Uterus (tissue), 4 donors: ENCODE measurements around the gene JAZF1. TPM values are rescaled to one million over a fixed set of nuclear protein-coding genes. Genes with fewer than 3 reads are reported as not detected.

Experiments
- DNase-seq, 2 donors: peaks; one replicate each; pipeline ENCODE4 v3.0.0-alpha.2; 2019 to 2020
- H3K27ac ChIP-seq, 2 donors: fragments of 200-600 bp; sonication (generic); 1 replicate in 1 of 2; 2 replicates in 1 of 2; pipeline ENCODE4 v1.5.1; 2016 to 2018
- H3K27me3 ChIP-seq, 2 donors: fragments of 200-600 bp; sonication (generic); one replicate each; pipeline ENCODE4 v1.5.1; 2018 to 2019; ENCODE audit warnings: control low read depth in 1 of 2
- H3K36me3 ChIP-seq, 2 donors: fragments of 200-600 bp; sonication (generic); one replicate each; pipeline ENCODE4 v1.5.1; 2019; ENCODE audit warnings: control low read depth in 1 of 2
- H3K4me1 ChIP-seq, 2 donors: fragments of 200-600 bp; sonication (generic); one replicate each; pipeline ENCODE4 v1.5.1; 2018 to 2019; ENCODE audit warnings: control low read depth in 1 of 2
- H3K4me3 ChIP-seq, 2 donors: fragments of 200-600 bp; sonication (generic); 1 replicate in 1 of 2; 2 replicates in 1 of 2; pipeline ENCODE4 v1.5.1; 2018 to 2019; ENCODE audit warnings: mild to moderate bottlenecking in 1 of 2
- H3K9me3 ChIP-seq, 2 donors: fragments of 200-600 bp; sonication (generic); one replicate each; pipeline ENCODE4 v1.5.1; 2019; ENCODE audit warnings: control low read depth in 1 of 2
- CTCF ChIP-seq, 4 experiments: fragments of 200-600 bp in 2 of 4; fragments of 450-650 bp in 2 of 4; sonication (generic) in 2 of 4; IDR thresholded peaks; one replicate each; pipeline ENCODE4 v1.5.1; 2016 to 2019; ENCODE audit warnings: antibody characterized with exemption in 4 of 4, mild to moderate bottlenecking in 2 of 4, moderate library complexity in 1 of 4
- POLR2A ChIP-seq, 2 donors: fragments of 450-650 bp; IDR thresholded peaks; one replicate each; pipeline ENCODE4 v1.6.1; 2016; ENCODE audit warnings: antibody characterized with exemption in 2 of 2, mild to moderate bottlenecking in 1 of 2, moderate library complexity in 1 of 2
- intact Hi-C: fragments of 100-400 bp; cut with DNase I; formaldehyde crosslinking; loops from one replicate; pipeline ENCODE4 v1.15.1; 2023; ENCODE audit warnings: low total_unique reads
- total RNA-seq, 4 donors: library from RNA; depleted of rRNA in 3 of 4; stranded (reverse); fragments of >200 nt in 3 of 4; gene quantifications; one replicate each; pipeline versions ENCODE4 v1.1.0 to v1.2.4, GENCODE V29; 2014 to 2023
- donor health status: DM: yes; HTN: yes; CAD: no.

Gene JAZF1
- total RNA-seq, 4 donors from 2014 or later = 27.6 to 58.5 (median 34.4) TPM

- Histone ChIP-seq H3K4me3 (no peak overlapping the region), H3K4me1 (no peaks in the 10 kb centered on the region), H3K27ac (no peak overlapping the region), H3K27me3 (no peaks in the 10 kb centered on the region), H3K36me3 (no peaks in the 10 kb centered on the region), H3K9me3 (no peaks in the 10 kb centered on the region)
- DNase-seq = no peak
- TF ChIP-seq POLR2A (IDR thresholded peaks at IDR 0.05) = no peak
- TF ChIP-seq CTCF (IDR thresholded peaks at IDR 0.05) = no peak
- intact Hi-C loops = no loop called here
Observed at GRCh38 chr7:27905951-27906350, 274.6 kb downstream of the JAZF1 start.

GRCh38 chr7:27901028-27901760, 279.4 kb downstream of the JAZF1 start:
- DNase-seq = no peak
- Histone ChIP-seq H3K4me1 (no peaks in the 10 kb centered on the region), H3K36me3 (no peaks in the 10 kb centered on the region), H3K9me3 (no peaks in the 10 kb centered on the region), H3K27ac (peak overlapping the region in 1 of 2 donors; percentile 18), H3K27me3 (no peaks in the 10 kb centered on the region), H3K4me3 (no peak overlapping the region)
- TF ChIP-seq CTCF (IDR thresholded peaks at IDR 0.05) (no peak), POLR2A (IDR thresholded peaks at IDR 0.05) (no peak)
- intact Hi-C loops = no loop called here

- TF ChIP-seq POLR2A (IDR thresholded peaks at IDR 0.05) (no peak), CTCF (IDR thresholded peaks at IDR 0.05) (no peak)
- Histone ChIP-seq H3K27ac (no peak overlapping the region), H3K4me3 (no peak overlapping the region), H3K9me3 (no peaks in the 10 kb centered on the region), H3K4me1 (no peaks in the 10 kb centered on the region), H3K36me3 (no peaks in the 10 kb centered on the region), H3K27me3 (no peaks in the 10 kb centered on the region)
- no peak for DNase-seq
- intact Hi-C loops = no loop called here
Observed at GRCh38 chr7:27900006-27900405, 280.6 kb downstream of the JAZF1 start.

GRCh38 chr7:27899601-27900000, 281.0 kb downstream of the JAZF1 start:
- no peaks in the 10 kb centered on the region for H3K4me1 ChIP-seq
- intact Hi-C loops = no loop called here
- no peak overlapping the region for H3K27ac ChIP-seq
- TF ChIP-seq CTCF (IDR thresholded peaks at IDR 0.05) (no peak), POLR2A (IDR thresholded peaks at IDR 0.05) (no peak)
- H3K27me3 ChIP-seq = no peaks in the 10 kb centered on the region
- DNase-seq = no peak
- H3K36me3 ChIP-seq = no peaks in the 10 kb centered on the region
- H3K9me3 ChIP-seq = no peaks in the 10 kb centered on the region
- no peak overlapping the region for H3K4me3 ChIP-seq

GRCh38 chr7:27897441-27897847, 283.2 kb downstream of the JAZF1 start:
- H3K4me1 ChIP-seq = no peaks in the 10 kb centered on the region
- H3K9me3 ChIP-seq = no peaks in the 10 kb centered on the region
- H3K27me3 ChIP-seq = no peaks in the 10 kb centered on the region
- no peak overlapping the region for H3K4me3 ChIP-seq
- intact Hi-C loops = no loop called here
- H3K27ac ChIP-seq = no peak overlapping the region
- no peak for DNase-seq
- no peaks in the 10 kb centered on the region for H3K36me3 ChIP-seq
- TF ChIP-seq CTCF (IDR thresholded peaks at IDR 0.05) (no peak), POLR2A (IDR thresholded peaks at IDR 0.05) (no peak)
